Body of pancreas (tissue), 4 donors: ENCODE data around the gene LBR.

ENCODE experiments used
- CTCF ChIP-seq, 7 experiments: fragments of 450-650 bp in 4 of 7; fragments of 200-600 bp in 3 of 7; sonication (generic) in 3 of 7; IDR thresholded peaks; one replicate each; pipeline ENCODE4 v1.5.1; 2016 to 2019; ENCODE audit warnings: antibody characterized with exemption in 7 of 7
- POLR2A ChIP-seq, 3 donors: fragments of 450-650 bp; IDR thresholded peaks; one replicate each; pipeline ENCODE4 v1.6.1; 2016; ENCODE audit warnings: antibody characterized with exemption in 3 of 3, mild to moderate bottlenecking in 2 of 3

GRCh38 chr1:225354906-225355305 is 72.9 kb downstream of the LBR start:
- TF ChIP-seq POLR2A (IDR thresholded peaks at IDR 0.05): no peak
- TF ChIP-seq CTCF (IDR thresholded peaks at IDR 0.05): no peak
